ENCODE data around the gene TMEM163. TPM values are rescaled to one million over a fixed set of nuclear protein-coding genes. Genes with fewer than 3 reads are reported as not detected.
"Not testable (repeated sequence)": the region's sequence is repeated elsewhere in the genome, so short reads cannot be mapped to it uniquely, and the experiment has no call there.

Gene TMEM163
- polyA plus RNA-seq (ENCODE audit: insufficient read depth in 1 of 5, insufficient read length in 5 of 5, low replicate concordance in 1 of 5), result 10 to 100 TPM in 2 of 5 donors, 1 to 10 TPM in 3; 4.8 to 13.6 (median 8.4) TPM
- long read RNA-seq, donor 1, transcript TMEM163-201 (8 exons, 1,892 nt), result major isoform, 7 of 7 reads
- long read RNA-seq, donor 1, partial matches to known transcripts, result 0 of 7 reads
- long read RNA-seq, donor 1, other reads (novel, unspliced or antisense), result 0 of 7 reads
- long read RNA-seq, donor 2, partial matches to known transcripts, result 0 of 2 reads
- long read RNA-seq, donor 2, other reads (novel, unspliced or antisense), result 0 of 2 reads
- long read RNA-seq, donor 3, full-length matches to known transcripts, result 7 of 7 reads
- long read RNA-seq, donor 3, partial matches to known transcripts, result 0 of 7 reads
- long read RNA-seq, donor 3, other reads (novel, unspliced or antisense), result 0 of 7 reads
- long read RNA-seq, donor 4, full-length matches to known transcripts, result 4 of 4 reads
- long read RNA-seq, donor 4, partial matches to known transcripts, result 0 of 4 reads
- long read RNA-seq, donor 4, other reads (novel, unspliced or antisense), result 0 of 4 reads
- long read RNA-seq, donor 5, partial matches to known transcripts, result 0 of 1 reads
- long read RNA-seq, donor 5, other reads (novel, unspliced or antisense), result 0 of 1 reads
- long read RNA-seq, donor 6, full-length matches to known transcripts, result 14 of 14 reads
- long read RNA-seq, donor 6, partial matches to known transcripts, result 0 of 14 reads
- long read RNA-seq, donor 6, other reads (novel, unspliced or antisense), result 0 of 14 reads
- long read RNA-seq, donor 7, full-length matches to known transcripts, result 5 of 5 reads
- long read RNA-seq, donor 7, partial matches to known transcripts, result 0 of 5 reads
- long read RNA-seq, donor 7, other reads (novel, unspliced or antisense), result 0 of 5 reads
- long read RNA-seq, donor 8, full-length matches to known transcripts, result 2 of 2 reads
- long read RNA-seq, donor 8, partial matches to known transcripts, result 0 of 2 reads
- long read RNA-seq, donor 8, other reads (novel, unspliced or antisense), result 0 of 2 reads

DNA sequence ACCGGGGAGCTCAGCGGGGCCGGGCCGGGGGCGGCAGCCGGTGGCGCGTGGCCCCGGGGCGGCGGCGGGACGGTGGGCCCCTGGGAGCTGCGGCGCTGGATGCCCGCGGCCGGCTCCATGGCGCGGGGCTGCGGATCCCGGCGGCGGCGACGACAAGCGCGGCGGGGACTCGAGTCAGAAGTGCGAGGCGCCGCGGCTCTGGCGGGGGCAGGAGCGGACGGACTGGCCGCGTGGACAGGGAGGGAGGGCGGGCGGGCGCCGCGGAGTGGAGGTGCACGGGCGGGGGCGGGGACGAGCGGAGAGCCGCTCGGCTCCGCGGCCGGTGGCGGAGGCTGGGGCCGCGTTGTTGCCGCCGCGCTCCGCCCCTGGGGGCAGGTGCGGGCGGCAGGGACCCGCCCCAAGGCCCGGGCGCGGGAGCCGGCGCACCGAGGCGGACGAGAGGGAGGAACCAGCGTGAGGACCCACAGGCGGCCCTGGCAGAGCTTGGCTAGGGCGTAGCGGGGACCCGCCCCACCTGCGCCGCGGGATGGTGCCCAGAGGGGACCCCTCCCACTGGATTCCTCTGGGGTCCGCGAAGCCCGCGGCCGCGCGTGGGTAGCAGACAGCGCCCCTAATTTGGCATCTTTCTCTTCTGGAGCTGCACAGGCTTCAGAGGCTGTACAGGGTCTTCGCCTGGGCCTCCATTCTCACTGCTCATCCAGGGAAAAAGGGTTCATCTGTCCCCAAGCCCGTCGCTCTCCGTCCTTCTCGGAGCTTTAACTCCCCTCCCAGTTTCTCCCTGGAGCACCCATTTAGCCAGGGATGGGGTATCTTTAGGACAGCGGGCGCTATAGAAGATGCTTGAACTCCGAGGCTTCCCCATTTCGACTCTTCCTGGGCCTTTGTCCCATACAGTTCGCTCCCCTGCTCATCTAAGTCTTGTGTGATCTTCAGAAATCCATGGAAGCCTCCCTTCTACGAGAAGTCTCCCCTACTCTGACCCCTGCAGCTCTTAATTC is at the start of gene TMEM163:
TMEM163 (minus strand) TSS at position 184 of the 998 bp plus-strand sequence.
- peak in 1 of 2 donors; percentile 13 for DNase-seq

DNA sequence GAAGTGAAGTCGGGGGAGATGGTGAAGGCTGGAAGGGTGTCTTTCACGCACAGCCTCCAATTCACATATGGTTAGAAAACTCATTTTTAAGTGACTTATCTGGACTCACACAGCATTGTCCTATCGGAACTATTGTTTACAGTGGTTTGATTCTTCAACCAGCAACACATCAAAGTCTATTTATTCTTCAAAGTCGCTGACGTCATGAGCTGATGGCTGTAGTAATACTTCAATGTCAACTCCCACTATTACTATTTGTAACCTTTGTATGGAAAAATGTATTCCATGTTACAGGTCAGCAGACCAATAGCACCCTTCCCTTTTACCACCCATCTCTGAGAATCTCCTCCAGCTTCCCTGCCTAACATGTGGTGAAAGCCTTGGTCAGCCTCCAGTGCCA is 47.8 kb upstream of the TMEM163 start:
- DNase-seq, result no peak

DNA sequence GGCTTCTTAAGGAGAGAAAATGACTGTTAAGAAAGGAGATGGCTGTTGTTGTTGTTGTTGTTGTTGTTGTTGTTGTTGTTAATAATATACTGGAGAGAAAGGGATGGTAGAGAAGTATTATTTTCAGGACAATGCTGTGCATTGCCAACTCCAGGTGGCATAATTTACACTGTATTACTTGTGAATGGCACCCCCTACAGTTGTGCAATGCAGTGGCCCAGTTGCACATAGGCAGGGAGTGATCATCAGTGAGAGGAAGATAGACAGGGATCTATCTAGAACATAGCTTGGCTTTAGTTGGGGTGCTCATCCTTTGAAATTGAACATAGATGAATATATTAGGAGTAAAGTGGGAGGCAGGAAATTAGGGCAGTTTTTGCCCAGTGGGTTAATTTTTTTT is 47.2 kb upstream of the TMEM163 start:
- no peak for DNase-seq

DNA sequence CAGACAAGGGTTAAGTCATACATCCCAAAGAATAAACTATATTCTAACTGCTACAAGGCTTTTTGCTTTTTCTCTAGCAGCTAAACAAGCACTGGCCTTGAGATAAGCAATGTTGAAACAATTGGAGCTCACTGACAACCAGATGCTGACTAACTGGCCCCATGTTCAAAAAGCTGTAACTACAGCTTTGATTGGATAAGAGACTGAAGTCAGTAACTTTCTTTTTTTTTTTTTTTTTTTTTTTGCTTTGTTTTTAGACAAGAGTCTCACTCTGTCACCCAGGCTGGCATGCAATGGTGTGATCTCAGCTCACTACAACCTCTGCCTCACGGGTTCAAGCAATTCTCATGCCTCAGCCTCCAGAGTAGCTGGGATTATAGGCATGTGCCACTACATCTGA is 45.4 kb upstream of the TMEM163 start:
- DNase-seq, result no peak

DNA sequence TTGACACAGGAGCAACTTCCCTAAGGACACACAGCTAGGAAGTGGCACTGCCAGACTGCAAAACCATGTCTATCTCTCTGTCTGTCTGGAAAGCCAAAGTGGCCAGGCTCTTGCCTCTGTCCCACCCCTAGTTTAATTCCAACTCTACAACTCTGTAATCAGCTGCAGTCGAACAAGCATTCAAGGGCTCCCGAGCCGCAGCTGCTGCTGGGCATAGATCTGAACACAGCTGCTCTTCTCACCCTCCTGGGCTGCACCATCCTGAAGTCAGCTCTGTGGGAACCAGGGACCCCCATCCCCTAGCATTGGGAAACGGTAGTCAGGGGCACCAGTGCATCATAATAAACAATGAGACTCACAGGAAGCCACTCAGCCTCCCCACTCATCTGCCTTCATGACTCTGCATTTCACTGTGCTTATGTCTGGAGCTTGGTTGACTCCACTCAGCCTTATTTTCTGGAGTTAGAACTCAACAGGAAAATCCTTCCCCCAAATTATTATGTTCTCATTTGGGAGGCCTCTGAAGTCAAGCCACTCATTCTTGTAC is 44.4 kb upstream of the TMEM163 start:
- no peak for DNase-seq

- no peak for DNase-seq
Measured at GRCh38 chr2:134762508-134762907, 43.7 kb upstream of the TMEM163 start.

- DNase-seq, result no peak
Measured at GRCh38 chr2:134760385-134760784, 41.6 kb upstream of the TMEM163 start.

DNA sequence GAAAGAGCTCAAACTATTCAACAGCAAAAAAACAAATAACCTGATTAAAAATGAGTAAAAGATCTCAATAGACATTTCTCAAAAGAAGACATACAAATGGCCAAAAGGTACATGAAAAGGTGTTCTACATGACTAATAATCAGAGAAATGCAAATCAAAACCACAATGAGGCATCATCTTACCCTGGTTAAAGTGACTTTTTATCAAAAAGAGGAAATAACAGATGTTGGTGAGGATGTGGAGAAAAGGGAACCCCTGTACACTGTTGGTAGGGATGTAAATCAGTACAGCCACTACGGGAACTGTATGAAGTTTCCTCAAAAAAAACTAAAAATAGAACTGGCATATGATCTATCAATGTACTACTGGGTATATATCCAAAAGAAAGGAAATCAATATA is 39.8 kb upstream of the TMEM163 start:
- DNase-seq, result no peak

DNA sequence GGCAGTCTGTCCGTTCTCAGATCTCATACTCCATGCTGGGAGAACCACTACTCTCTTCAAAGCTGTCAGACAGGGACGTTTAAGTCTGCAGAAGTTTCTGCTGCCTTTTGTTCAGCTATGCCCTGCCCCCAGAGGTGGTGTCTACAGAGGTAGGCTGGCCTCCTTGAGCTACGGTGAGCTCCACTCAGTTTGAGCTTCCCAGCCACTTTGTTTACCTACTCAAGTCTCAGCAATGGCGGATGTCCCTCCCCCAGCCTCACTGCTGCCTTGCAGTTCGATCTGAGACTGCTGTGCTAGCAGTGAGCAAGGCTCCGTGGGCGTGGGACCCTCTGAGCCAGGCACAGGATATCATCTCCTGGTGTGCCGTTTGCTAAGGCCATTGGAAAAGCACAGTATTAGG is 33.2 kb upstream of the TMEM163 start:
- DNase-seq, result not testable (repeated sequence)

DNA sequence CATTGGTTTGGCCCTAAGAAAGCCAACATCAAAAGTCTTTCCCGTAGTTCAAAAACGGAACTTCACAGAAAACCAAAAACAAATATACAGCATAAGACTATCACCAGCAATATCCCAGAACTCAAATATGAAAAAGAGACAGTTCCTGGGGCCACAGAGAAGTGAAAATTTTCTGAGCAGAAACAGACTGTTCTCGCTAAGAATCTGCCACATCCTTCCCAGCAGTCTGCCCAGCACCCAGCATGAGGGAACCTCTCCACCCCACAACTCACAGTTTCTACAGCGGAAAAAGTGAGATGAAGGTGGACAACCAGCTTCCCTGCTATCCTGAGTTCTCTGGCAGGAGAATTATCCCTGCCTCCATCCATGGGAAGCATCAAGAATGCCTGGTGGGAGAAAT is 26.7 kb upstream of the TMEM163 start:
- DNase-seq, result no peak

DNA sequence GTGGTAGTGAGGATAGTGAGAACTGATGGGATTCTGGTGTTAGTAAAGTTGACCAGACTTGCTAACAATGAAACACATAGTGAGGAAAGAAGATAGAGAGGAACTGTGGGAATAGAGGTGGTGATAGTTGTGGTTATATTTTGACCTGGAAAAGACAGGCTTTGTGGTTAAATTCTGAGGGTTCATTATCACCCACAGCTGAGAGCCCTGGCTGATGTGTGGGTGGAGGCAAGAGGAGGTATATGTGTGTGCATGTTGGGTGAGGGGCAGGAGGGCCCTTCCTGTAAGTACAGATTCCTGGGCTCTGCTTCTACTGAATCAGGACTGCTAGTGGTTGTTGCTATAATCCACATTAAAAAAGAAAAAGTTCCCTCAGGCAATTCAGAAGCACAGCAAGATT is 26.2 kb upstream of the TMEM163 start:
- no peak for DNase-seq

DNA sequence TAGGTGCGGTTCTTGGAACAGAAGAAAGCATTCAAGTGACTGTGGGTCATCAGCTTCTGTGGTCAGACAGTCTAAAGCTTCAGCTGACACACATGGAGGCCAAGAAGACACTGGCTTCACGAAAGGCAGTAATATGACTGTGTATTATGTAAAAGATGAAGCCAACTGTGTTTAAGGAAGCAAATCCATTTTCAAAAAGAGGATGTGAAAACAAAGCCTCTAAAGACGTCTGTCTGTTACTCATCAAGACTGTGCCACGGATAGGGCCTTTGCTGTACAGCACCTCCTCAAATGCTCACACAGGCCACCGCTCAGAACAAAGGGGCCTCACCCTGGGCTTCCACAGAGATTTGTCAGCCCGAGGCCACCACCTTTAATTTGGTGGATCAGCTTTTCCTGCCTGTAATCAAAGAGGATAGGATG is 21.1 kb upstream of the TMEM163 start:
- no peak for DNase-seq

DNA sequence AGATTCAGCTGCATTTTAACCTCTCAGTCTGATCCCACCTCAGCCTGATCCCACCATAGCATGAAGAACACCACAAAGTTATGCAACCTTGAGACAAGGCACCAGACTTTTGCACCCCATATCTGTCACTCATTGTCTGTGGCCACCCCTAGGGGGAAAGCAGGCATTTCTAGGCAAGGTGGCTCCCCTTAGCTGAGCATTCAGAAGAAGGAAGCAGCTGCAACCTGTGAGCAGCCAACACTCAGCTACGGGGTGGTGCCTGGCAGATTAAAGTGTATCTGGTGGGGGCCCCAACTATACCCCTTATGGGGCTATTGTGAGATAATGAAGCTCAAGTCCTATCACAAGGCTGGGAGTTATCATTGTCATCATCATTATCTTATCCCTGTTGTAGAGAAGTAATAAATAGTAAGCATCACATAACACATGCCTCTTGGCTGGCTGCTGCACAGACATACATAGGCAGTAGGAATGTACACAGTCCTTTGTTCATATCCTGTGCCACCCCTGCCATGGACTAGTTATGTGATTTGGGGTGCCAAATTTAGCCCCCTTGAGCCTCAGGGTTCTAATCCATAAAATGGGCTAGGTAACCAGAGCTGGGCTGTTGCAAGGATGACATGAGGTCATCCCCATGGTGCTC is 20.6 kb upstream of the TMEM163 start:
- DNase-seq, result no peak

GRCh38 chr2:134738141-134738870 is 19.5 kb upstream of the TMEM163 start:
- DNase-seq, result no peak

DNA sequence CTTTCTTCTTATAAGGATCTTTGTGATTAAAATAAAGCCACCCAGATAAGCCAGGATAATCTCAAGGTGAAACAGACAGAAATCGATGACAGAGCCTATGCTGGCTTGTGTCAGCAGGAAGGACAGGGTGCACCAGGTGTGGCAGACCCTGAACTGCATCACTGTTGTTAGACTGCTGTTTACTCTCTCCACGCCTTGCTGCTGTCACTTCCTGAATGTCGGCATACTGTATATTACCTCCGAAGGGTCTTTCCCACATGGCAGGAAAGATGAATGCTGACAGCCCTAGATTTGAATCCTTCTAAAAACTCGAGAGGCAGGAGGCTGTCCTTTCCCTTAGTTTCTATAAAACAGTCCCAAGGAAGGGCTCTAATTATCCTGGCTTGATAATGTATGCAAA is 18.9 kb upstream of the TMEM163 start:
- DNase-seq, result no peak

DNA sequence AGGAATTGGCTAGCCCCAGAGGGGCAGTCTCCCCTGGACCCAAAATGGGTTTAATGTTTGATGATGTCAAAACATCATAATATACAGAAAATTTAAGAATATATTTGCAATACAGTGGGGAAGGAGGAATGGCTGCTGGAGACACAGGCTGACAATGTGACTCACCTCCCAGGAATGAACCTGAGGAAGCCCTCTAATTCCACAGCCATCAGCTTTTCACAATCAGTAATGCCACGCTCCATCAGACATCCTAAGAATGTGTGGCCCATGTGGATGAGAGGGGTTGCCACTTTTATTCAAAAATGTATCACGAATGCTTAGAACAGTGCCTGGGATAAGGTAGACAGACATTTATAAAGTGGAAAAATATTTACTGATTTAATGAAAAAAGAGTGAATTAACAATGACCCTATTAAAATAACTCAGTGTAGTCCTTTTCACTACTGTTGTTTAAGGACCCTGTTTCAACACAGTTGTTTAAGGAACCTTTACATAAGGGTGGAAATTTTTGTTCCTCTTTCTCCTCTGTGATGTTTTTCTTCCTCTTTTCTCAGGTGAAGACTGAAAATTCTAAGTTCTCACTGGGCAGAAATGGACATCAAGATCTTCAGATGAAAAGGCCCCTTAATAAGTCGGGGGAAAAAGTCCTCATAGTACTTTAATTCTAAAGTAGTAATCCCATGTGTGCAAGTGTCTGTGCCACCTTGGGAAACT is 17.5 kb upstream of the TMEM163 start:
- no peak for DNase-seq

DNA sequence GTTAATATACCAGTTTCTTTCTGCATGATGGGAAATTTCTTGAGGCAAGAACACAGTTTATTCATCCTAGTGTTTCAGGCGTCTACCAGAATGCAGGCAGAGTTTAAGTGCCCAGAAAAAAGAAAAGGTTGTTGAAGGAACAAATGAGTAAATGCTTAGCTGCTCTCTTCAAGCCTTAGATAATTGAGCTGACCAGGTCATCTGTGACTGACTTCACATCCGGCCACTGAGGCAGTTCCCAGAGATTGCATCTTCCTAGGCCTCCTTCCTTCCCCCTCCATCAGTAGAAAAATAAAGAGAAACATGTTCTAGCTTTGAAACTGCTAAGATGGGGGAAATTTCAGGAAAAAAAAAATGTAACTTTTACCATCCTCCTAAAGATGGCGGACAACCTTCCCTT is 9.4 kb upstream of the TMEM163 start:
- no peak for DNase-seq

DNA sequence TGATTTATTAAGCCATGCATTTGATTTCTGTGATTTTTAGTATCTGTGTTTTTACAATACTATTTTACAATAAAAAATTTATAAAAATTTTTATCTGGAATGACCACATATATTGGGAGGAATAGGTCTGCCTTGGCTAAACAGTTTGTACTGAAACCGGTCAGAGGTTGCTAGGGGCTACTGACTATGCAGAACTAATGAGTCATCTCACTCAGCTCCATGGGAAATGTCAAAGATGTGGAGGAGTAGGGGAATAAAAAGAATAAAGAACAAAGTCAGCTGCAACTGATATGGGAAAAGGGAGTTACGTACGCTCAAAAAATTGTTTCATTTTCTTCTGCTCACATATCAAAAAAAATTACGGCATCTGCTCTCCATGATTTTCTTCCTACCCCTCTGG is 8.6 kb upstream of the TMEM163 start:
- DNase-seq, result no peak

DNA sequence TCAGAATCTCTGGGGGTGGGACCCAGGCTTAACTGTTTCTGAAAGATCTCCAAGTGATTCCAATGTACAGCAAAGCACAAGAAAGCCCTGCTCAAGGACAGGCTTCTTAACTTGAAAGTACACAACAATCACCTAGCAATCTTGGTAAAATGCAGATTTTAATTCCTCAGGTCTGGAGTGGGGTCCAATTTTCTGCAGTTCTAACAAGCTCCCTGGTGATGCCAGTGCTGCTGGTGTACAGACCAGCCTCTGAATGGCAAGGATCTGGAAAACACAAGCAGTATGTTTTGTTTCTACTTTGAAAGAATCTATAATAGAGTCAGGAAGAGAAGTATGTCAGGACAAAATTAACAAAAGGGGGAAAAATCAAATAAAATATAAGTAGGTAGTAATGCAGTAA is 7.8 kb upstream of the TMEM163 start:
- DNase-seq, result no peak
